ENCODE results near the gene CD79B. TPM values are rescaled to one million over a fixed set of nuclear protein-coding genes. Genes with fewer than 3 reads are reported as not detected.

Gene CD79B
- total and polyA plus RNA-seq, 3 donors from 2014 or later, result 0.62 to 4.3 (median 0.87) TPM

- no peak overlapping the region for H3K27ac ChIP-seq
- no peaks in the 10 kb centered on the region for H3K27me3 ChIP-seq
- WGBS, 2 donors, result 91 to 92% methylated on average over 4 of the region's 4 CpGs
- intact Hi-C loops (cut with DNase I; ENCODE audit: low total_unique reads), result no loop called here
- H3K9me3 ChIP-seq, result no peaks in the 10 kb centered on the region
- no peaks in the 10 kb centered on the region for H3K36me3 ChIP-seq (ENCODE audit: low read depth, missing control alignments)
- H3K4me1 ChIP-seq, result no peaks in the 10 kb centered on the region
- no peak for DNase-seq
- no peak overlapping the region for H3K4me3 ChIP-seq
- TF ChIP-seq POLR2A (IDR thresholded peaks at IDR 0.05) (no peak), CTCF (IDR thresholded peaks at IDR 0.05) (no peak)
Observed at GRCh38 chr17:63937920-63938319, 5.8 kb upstream of the CD79B start.

DNA sequence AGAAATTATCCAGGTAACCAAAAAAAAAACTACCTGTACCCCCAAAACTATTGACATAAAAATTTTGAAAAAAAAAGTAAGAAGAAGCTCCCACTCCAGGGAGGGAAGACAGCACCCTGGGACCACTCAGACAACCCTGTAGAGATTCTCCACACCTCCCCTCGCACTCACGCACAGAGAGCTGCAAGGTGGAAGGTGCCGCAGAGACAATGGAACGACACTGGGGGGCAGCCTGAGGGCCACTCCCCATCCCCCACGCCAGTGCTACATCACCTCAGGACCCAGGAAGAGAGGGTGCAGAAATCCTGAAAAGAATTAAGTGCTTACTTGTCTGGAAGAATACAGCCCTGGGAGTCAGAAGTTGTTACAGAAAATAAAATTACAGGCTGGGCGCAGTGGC, 5.2 kb upstream of the CD79B start:
- Histone ChIP-seq H3K27ac (no peak overlapping the region), H3K27me3 (no peaks in the 10 kb centered on the region), H3K4me3 (no peak overlapping the region), H3K4me1 (no peaks in the 10 kb centered on the region), H3K9me3 (no peaks in the 10 kb centered on the region), H3K36me3 (ENCODE audit: low read depth, missing control alignments) (no peaks in the 10 kb centered on the region)
- 88% methylated on average over 6 of the region's 6 CpGs for WGBS, 2 donors
- intact Hi-C loops (cut with DNase I; ENCODE audit: low total_unique reads), result no loop called here
- TF ChIP-seq POLR2A (IDR thresholded peaks at IDR 0.05), result no peak
- no peak for TF ChIP-seq CTCF (IDR thresholded peaks at IDR 0.05)
- no peak for DNase-seq

GRCh38 chr17:63934183-63935112, 2.3 kb upstream of the CD79B start:
- no peak for DNase-seq
- intact Hi-C loops (cut with DNase I; ENCODE audit: low total_unique reads), result no loop called here
- no peak overlapping the region for H3K27ac ChIP-seq
- H3K9me3 ChIP-seq, result no peaks in the 10 kb centered on the region
- H3K4me1 ChIP-seq, result peaks cover 3% of the 10 kb centered on the region
- WGBS, 2 donors, result 81 to 87% methylated on average over 21 of the region's 21 CpGs
- no peaks in the 10 kb centered on the region for H3K36me3 ChIP-seq (ENCODE audit: low read depth, missing control alignments)
- TF ChIP-seq CTCF (IDR thresholded peaks at IDR 0.05), result no peak
- no peak for TF ChIP-seq POLR2A (IDR thresholded peaks at IDR 0.05)
- no peak overlapping the region for H3K4me3 ChIP-seq
- H3K27me3 ChIP-seq, result no peaks in the 10 kb centered on the region

GRCh38 chr17:63933598-63933997, 1.5 kb upstream of the CD79B start:
- Histone ChIP-seq H3K4me1 (peaks cover 3% of the 10 kb centered on the region), H3K9me3 (no peaks in the 10 kb centered on the region), H3K4me3 (no peak overlapping the region), H3K27me3 (no peaks in the 10 kb centered on the region), H3K36me3 (ENCODE audit: low read depth, missing control alignments) (no peaks in the 10 kb centered on the region), H3K27ac (no peak overlapping the region)
- TF ChIP-seq CTCF (IDR thresholded peaks at IDR 0.05), result no peak
- TF ChIP-seq POLR2A (IDR thresholded peaks at IDR 0.05), result no peak
- 62% methylated on average over 7 to 8 of the region's 8 CpGs for WGBS, 2 donors
- DNase-seq, result no peak
- intact Hi-C loops (cut with DNase I; ENCODE audit: low total_unique reads), result no loop called here

- no peak for TF ChIP-seq POLR2A (IDR thresholded peaks at IDR 0.05)
- no peak for TF ChIP-seq CTCF (IDR thresholded peaks at IDR 0.05)
- WGBS, 2 donors, result 88 to 90% methylated on average over 3 to 4 of the region's 4 CpGs
Observed at GRCh38 chr17:63932721-63933120, 590 bp upstream of the CD79B start.

More at GRCh38 chr17:63932721-63933120, 590 bp upstream of the CD79B start:
- intact Hi-C loops (cut with DNase I; ENCODE audit: low total_unique reads), result no loop called here
- Histone ChIP-seq H3K27me3 (no peaks in the 10 kb centered on the region), H3K4me1 (peaks cover 3% of the 10 kb centered on the region), H3K36me3 (ENCODE audit: low read depth, missing control alignments) (no peaks in the 10 kb centered on the region), H3K4me3 (no peak overlapping the region), H3K9me3 (no peaks in the 10 kb centered on the region), H3K27ac (no peak overlapping the region)
- DNase-seq, result no peak

Data from testis (tissue), 3 donors.